ENCODE data around the gene OSGEP.
"Not testable (repeated sequence)": the region's sequence is repeated elsewhere in the genome, so short reads cannot be mapped to it uniquely, and the experiment has no call there.

The OSGEP gene

GRCh38 chr14:20469242-20469889, 14.8 kb upstream of the OSGEP start, which contains the start of gene PNP:
Gene PNP (plus strand): TSS chr14:20469406. CDS start chr14:20469525, 119 bp downstream.
- peak; percentile 97 for DNase-seq

DNA sequence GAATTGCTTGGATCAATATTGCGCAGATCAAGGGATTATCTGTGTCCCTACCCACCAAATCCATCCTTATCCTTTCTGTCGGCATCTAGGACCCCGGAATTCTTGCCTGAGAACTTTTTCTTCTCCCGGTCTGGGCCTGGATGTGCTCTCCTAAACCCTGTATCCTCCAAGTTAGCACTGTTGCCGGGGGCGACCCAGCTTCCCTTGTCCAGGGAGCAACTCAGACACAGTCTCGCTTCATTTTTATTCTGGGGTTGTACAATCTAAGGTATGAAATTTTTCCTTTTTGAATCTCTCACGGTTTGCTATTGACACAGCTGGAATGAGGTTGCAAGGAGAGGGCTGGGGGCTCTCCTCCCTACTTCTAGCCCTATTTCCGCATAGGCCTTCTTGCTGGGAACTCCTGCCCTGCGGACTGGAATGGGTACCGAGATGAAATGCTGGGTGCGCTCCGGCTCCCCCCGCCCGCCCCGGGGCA, 14.2 kb upstream of the OSGEP start:
- no peak for DNase-seq

DNA sequence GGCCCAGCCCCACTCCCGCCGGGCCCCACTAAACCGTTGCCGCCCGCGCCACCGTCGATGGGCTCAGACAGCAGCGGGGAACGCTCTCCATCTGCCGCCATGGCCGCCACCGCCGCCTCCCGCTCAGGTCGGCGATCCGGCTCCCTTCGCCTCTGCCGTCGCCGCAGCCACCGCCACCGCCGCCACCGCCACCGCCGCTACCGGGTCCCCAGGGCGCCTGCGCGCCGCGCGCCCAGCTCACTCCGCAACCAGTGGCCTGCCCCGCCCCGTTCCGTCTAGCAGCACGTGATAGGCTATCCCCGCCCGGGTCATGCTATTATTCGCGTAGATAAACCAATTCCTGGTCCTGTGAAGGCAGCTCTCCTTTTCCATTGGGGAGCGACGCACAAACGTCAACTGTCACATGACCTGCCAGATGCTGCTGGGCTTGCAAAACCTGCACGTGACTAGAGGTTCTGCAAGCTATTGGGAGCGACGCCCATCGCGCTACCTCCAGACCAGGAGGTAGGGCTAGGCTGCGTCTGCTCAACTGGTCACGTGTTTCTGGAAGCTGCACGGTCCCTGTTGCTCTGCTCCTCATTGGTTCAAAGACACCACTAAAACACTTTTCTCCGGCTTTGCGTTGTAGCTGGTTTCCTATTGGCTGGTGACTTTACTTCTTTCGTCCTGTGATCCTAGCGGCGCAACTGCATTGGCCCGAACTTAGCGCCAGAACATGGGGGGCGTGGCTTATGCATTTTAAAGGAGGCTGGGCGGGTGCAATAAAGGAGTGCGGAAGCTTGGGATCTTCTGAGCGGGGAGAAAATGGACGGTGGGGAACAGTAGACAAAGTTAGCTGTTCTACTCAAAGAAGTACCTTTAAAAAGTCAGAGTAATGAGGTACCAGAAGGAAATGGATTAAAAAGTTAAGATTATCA, 6.9 kb upstream of the OSGEP start, which contains the start of gene PIP4P1:
PIP4P1 (minus strand) TSS at position 210 of the 917 bp plus-strand sequence; CDS start at position 101, 109 bp downstream.
- peak; percentile 99 for DNase-seq

DNA sequence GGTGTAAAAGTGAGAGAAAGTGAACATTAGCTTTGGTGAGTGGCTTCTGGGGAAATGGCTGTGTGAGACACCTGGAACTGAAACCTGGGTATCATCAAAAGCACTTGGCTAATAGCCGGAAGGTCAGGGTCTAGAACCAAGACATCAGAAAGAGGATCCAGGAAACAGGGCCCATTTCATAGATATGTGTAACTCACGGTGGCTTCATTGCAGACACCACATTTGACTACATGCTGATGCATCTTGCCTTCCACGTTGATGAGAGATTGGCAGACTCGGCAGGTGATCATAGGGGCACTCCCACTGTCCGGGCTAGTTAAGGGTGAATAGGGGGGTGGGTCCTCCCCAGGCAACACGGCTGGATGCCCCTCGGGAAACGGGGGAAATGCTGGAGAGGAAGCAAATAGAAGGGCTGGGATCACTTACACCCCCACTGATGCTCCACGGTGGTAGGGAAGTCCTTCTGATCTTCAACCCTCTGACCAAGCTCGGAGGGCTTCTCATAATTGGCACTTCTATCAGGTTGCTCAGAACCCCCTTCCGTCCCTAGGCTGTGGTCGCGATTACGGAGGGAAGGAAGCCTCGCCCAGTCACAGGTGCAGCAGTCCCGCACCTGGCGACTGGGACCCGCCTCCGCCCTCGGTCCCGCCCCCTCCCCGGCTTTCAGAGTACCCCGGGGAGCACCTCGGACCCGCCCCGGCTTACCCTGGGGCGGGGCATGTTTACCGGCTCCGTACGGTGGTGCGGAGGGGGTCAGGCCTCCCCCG, 6.0 kb upstream of the OSGEP start:
- DNase-seq, result peak; percentile 32

GRCh38 chr14:20458031-20458789, 3.6 kb upstream of the OSGEP start:
- no peak for DNase-seq

DNA sequence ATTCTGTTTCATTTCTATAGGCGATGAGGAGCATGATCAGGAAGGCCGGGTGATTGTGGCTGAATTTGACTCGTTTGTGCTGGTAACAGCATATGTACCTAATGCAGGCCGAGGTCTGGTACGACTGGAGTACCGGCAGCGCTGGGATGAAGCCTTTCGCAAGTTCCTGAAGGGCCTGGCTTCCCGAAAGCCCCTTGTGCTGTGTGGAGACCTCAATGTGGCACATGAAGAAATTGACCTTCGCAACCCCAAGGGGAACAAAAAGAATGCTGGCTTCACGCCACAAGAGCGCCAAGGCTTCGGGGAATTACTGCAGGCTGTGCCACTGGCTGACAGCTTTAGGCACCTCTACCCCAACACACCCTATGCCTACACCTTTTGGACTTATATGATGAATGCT, 2.4 kb upstream of the OSGEP start:
- DNase-seq, result no peak

GRCh38 chr14:20455355-20456300, 1.0 kb upstream of the OSGEP start:
- DNase-seq, result peak; percentile 23

GRCh38 chr14:20452831-20453230, 1.8 kb downstream of the OSGEP start:
- DNase-seq, result not testable (repeated sequence)

DNA sequence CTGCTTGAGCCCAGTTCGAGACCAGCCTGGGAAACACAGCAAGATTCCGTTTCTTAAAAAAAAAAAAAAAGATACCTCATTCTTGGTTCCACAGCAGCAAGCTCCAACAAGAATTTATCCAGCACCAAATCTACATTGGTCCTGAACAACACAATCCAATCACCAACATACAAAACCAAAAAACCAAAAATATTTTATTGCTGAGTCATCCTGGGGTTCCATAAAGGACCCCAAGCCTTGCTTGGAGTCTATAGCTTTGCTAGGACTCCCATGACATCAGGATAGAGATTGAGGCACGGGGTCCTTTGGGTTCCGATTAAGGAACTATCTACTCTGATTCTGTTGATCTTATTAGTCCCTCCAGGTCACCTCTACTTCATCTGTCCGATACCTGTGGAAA, 7.7 kb downstream of the OSGEP start:
- DNase-seq, result no peak

DNA sequence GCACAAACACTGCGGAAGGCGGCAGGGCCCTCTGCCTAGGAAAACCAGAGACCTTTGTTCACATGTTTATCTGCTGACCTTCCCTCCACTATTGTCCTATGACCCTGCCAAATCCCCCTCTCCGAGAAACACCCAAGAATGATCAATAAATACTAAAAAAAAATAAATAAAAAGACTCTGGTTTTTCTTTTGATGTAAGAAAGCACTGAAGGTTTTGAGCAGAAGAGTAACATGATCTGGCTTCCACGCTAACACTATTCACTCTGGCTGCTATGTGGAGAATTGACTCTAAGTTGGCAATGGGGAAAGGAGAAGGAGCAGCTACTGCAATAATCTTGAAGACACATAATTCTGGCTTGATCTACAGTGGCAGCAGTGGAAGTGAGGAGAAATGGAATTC, 11.0 kb downstream of the OSGEP start:
- DNase-seq, result not testable (repeated sequence)

DNA sequence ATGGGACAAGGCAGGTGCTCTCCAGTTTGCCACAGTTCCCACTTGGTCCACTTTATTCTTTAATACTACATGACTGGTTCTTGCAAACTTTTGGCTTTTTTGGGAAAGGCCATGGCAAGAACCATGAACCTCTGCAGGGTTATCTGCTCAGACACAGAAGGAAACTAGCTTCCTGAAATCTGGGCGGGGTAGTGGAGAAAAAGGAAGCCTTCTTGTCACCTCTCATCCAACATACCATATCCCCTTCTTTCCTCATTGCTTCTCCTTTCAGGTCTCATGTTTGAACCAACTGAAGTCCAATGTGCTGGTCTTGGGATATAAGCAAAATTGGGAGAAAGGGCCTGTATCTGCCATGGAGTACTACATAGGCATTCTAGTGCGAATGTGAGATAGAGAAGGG, 13.2 kb downstream of the OSGEP start:
- no peak for DNase-seq

- peak; percentile 26 for DNase-seq
These were observed 13.7 kb downstream of the OSGEP start for GRCh38 chr14:20440882-20441281.

DNA sequence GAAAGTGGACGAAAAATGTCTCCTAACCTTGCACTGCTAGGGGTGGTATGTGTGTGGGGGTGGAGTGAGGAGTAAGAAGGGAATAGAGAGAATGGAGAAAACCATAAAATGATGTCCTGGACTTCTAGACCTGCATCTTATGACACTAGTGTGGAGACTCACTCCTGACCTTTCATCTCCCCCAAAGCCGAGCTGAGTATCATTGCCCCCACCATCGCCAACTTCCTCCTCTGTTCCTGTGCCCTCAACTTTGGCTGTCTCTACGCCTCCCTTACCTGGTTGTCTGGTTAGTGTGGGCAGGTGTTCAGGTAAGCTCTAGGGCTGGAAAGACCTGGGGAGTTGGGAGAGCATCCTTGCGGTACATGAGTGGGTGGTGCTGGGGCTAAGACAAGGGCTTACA, 14.1 kb downstream of the OSGEP start:
- no peak for DNase-seq

DNA sequence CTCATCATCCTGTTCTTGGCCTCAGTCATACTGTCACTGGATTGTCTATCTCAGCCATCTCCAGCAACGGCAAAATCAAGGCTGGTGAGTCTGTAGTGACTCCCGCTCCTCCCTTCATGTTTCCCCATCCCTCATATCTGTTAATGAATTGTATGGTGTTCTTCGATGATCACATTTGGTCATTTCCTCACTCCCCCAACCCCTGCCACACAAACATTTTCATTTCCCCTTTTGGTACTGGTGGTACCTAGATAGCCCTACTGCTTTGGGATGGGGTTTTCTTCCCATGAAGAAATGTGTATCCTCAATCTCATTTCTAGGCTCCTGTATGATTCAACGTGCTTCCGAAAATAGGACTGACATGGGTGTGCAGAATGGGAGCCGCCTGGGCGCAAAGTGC, 15.9 kb downstream of the OSGEP start:
- DNase-seq, result no peak

DNA sequence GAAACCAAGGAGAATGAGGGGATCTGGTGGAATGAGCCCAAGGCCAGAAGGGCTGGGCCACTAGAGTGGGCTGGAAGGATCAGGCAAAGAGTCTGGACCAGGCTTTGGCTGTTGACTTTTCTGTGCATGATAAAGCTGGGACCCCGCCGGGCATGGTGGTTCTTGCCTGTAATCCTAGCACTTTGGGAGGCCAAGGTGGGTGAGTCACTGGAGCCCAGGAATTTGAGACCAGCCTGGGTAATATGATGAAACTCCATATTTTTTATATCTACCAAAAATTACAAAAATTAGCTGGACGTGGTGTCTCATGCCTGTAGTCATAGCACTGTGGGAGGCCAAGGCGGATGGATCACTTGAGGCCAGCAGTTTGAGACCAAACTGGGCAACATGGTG, 18.3 kb downstream of the OSGEP start:
- DNase-seq, result no peak

DNA sequence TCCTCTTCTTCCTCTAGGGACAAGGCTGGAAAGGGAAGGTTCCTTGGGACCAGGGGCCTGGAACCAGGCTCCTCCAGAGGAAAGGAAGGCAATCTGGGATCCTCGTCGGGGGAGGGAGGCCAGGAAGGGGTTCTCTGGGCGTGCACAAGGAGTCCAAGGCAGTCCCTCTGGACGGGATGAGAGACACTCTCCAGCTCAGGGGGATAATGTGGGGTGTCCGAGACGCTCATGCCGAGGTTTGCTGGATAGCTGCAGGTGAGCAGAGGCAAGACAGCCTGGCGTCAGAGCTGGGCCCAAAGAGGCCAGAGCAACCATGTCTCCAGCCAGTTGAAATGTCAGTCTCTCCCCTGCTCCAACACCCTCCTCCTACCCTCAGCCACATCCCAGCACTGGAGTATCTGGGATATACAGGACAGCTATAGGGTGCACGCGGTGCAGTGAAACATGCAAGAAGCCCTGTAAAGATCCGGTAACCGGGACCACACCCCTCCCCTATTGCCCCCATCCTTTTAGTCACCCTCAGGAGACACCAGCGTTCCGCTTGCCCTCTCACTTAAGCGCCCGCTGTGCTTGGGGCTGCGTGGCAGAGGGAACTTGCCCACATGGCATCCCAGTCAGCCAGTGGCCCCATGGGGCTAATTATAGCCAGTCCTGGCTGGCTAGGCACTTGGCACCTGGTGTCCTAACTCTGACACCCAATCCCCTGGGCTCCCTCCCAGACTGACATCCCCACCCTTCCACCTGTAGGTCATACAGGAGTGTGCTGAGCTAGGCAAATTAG, 18.8 kb downstream of the OSGEP start, which contains the start of gene KLHL33:
KLHL33 (minus strand) TSS at position 585 of the 781 bp plus-strand sequence; CDS start at position 230, 355 bp downstream.
- no peak for DNase-seq

DNA sequence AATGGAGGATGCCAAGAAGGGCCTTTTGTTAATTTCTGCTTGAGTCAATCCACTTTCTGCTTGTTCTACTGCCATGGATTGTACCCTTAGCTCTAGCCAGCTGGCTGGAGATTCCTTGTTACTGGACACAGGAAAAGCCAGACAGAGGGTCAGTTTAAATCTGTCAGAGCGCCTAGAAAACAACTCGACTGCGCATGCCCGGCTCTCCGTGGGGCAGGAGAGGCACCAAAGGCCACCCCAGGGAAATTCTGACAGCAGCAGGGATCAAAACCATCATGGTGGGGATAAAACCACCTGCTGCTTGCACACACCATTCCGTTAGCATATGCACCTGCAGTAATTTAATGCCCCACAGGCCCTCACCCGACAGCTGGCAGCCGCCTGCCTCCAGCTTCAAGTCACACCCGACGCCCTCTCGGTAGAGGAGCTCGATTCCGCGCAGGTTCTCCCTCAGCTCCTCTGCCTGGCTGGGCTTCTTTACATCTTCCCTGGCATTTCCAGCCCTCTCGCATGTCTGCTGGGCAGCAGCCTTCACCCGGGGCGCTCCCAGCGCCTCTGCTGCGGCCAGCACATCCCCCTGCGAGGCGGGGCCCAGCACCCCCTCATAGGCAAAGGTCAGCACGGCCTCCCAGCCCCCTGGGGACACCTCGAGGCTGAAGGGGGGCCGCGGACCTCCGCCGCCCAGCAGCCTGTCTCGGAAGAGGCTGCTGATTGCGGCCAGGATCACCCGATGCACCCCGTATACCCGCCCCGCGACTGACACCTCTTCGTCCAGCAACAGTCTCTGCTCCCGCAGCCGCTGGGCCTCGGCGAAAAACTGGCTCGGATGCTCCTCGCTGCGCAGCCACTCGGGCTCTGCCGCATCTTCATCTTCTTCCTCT, 19.7 kb downstream of the OSGEP start:
- no peak for DNase-seq

DNA sequence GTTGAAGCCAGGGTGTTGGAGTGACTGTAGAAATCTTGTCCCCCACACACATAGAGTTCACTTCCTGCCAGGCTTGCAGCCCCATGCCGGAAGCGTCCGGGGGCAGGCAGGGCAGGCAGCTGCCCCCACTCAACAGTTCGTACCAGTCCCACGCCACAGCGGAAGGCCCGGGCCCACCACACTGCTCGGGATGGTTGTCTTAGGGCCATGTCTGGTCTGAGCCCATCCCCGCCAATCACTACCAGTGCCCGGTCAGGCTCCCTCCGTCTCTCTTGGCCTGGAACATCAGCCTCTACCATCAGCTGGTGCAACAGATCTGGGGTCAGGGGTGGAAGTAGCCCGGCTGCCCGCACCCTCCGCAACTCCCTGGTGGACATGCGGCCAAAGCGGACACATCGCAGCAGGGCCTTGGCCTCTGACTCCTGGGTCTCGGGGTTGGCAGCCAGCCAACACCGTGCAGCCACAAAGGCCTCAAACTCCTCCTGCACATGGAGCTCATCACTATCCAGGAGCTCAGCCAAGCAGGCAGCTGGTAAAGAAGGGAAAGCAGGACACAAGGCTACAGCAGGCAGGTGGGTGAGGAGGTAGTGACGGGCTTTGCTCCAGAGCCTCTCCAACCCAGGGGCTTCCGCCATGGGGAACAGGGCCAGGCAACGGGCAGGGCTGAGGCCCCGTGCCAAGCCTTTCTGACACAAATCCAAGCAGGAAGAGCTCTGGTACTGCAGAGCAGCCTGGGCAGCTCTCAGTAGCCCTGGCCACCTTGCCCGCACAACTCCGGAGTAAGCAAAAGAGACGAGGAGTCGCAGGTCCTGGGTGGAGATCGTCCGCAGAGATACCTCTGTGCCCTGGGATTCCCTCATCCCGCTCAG, 24.6 kb downstream of the OSGEP start:
- DNase-seq, result no peak
